ENCODE data around the gene CFAP90. TPM values are rescaled to one million over a fixed set of nuclear protein-coding genes. Genes with fewer than 3 reads are reported as not detected.

The CFAP90 gene
- total and polyA plus RNA-seq, 2 of the 8 experiments (the other 6 are each of a cell fraction or from before 2014, with no cell fraction given): 0.39 to 0.92 TPM

Other genes starting within 250 kb of the CFAP90 start
- gene FASTKD3, start 17.9 kb upstream of the CFAP90 start, total RNA-seq (2021; fragmentation: NEBNext Ultra II Directional; extraction: Animal tissue kit (Norgen Biotek cat#: 25700)): 7.6 and 8.7 TPM in 2 replicates
- gene FASTKD3, start 17.9 kb upstream of the CFAP90 start, polyA plus RNA-seq (2011; rRNA removed): 3.2 and 5.6 TPM in 2 replicates
- 51.4 and 53.8 TPM in 2 replicates for gene MTRR, start 18.0 kb upstream of the CFAP90 start, total RNA-seq (2021; fragmentation: NEBNext Ultra II Directional; extraction: Animal tissue kit (Norgen Biotek cat#: 25700))
- 33.1 and 36.4 TPM in 2 replicates for gene MTRR, start 18.0 kb upstream of the CFAP90 start, polyA plus RNA-seq (2011; rRNA removed)